Measurements from ENCODE around the gene ARHGAP35. TPM values are rescaled to one million over a fixed set of nuclear protein-coding genes. Genes with fewer than 3 reads are reported as not detected.

ARHGAP35 gene
- total and polyA plus RNA-seq, 2 donors (not counting 3 experiments of a cell fraction or from before 2014, with no cell fraction given) = 25.7 to 51.3 TPM

DNA sequence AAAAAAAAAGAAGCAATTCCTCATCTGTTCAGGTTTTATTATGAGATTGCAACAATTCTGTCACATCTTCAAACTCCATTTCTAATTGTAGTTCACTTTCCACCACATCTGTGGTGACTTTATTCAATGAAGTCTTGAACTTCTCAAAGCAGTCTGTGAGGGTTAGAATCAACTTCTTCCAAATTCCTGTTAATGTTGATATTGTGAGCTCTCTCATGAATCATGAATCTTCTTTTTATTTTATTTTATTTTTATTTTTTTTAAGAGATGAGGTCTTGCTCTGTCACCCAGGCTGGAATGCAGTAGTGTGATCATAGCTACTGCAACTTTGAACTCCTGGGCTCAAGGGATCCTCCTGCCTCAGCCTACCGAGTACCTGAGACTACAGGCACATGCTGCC is 19.6 kb downstream of the ARHGAP35 start:
- no TSS peak for BruUV-seq (replicated peaks)
- dilution Hi-C loops (cut with MboI; ENCODE audit: extremely low pct_ligation_motif_present, low sequenced_read_pairs) (no loop called here), intact Hi-C loops (cut with micrococcal nuclease) (no loop called here)
- Histone ChIP-seq H2AFZ (ENCODE audit: low read depth, low read length) (no peak overlapping the region), H4K20me1 (replicated peaks; ENCODE audit: control insufficient read depth, extremely low read depth, insufficient read depth, low read length) (no peaks in the 10 kb centered on the region), H3K4me2 (ENCODE audit: insufficient read depth, low read length) (no peak overlapping the region), H3K9me3 (replicated peaks; ENCODE audit: control insufficient read depth, insufficient read depth, low read length) (no peaks in the 10 kb centered on the region), H3K36me3 (ENCODE audit: control insufficient read depth in 2 of 2, extremely low read depth in 1 of 2, insufficient read depth in 2 of 2, low read length in 2 of 2) (no peaks in the 10 kb centered on the region), H3K9ac (replicated peaks; ENCODE audit: extremely low read depth, insufficient read depth, low read length) (no peak overlapping the region), H3K4me1 (ENCODE audit: control insufficient read depth, extremely low read depth, insufficient read depth, low read length) (peaks cover 7% of the 10 kb centered on the region), H3K27ac (ENCODE audit: insufficient read depth, low read depth, low read length) (no peak overlapping the region), H3K79me2 (ENCODE audit: control insufficient read depth, insufficient read depth, low read length) (peaks cover 26% of the 10 kb centered on the region), H3K27me3 (ENCODE audit: control insufficient read depth in 2 of 2, insufficient read depth in 2 of 2, low read length in 2 of 2) (no peaks in the 10 kb centered on the region), H3K4me3 (replicated peaks in 1 of 3; ENCODE audit: insufficient read depth in 1 of 3, low read depth in 1 of 3, low read length in 3 of 3) (no peak overlapping the region), H3K9me1 (replicated peaks; ENCODE audit: control insufficient read depth, extremely low read depth, insufficient read depth, low read length) (no peaks in the 10 kb centered on the region)
- FAIRE-seq = no peak
- ChIA-PET CTCF (interaction anchor here (2.4 kb wide), 1 partner anchor 111 kb away, joined by 10 read pairs; no protein-coding TSS in a partner anchor), POLR2A (no interaction called here)
- no peak for DNase-seq (ENCODE audit: low read depth, low spot score)
- TF ChIP-seq EZH2 (IDR thresholded peaks at IDR 0.05; ENCODE audit: borderline replicate concordance, low read depth, low read length, severe bottlenecking) (no peak), MYC (IDR thresholded peaks at IDR 0.05; ENCODE audit: low read depth, low read length) (no peak)

DNA sequence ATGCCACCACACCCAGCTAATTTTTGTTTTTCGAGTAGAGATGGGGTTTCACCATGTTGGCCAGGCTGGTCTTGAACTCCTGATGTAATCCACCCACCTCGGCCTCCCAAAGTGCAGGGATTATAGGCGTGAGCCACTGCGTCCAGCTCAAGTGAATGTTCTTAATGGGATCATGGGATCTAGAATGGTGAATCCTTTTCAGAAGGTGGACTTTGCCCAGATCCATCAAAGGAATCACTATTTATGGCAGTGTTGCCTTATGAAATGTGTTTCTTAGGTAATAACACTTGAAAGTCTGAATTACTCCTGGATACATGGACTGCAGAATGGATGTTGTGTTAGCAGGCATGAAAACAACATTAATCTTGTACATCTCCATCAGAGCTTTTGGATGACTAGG is 20.3 kb downstream of the ARHGAP35 start:
- BruUV-seq (replicated peaks) = no TSS peak
- POLR2A ChIA-PET = no interaction called here

More for the DNA sequence above, 20.3 kb downstream of the ARHGAP35 start:
- Histone ChIP-seq H3K27ac (ENCODE audit: insufficient read depth, low read depth, low read length) (no peak overlapping the region), H3K36me3 (ENCODE audit: control insufficient read depth in 2 of 2, extremely low read depth in 1 of 2, insufficient read depth in 2 of 2, low read length in 2 of 2) (no peaks in the 10 kb centered on the region), H4K20me1 (replicated peaks; ENCODE audit: control insufficient read depth, extremely low read depth, insufficient read depth, low read length) (no peaks in the 10 kb centered on the region), H3K4me2 (ENCODE audit: insufficient read depth, low read length) (no peak overlapping the region), H3K9me1 (replicated peaks; ENCODE audit: control insufficient read depth, extremely low read depth, insufficient read depth, low read length) (no peaks in the 10 kb centered on the region), H3K27me3 (ENCODE audit: control insufficient read depth in 2 of 2, insufficient read depth in 2 of 2, low read length in 2 of 2) (no peaks in the 10 kb centered on the region), H3K9me3 (replicated peaks; ENCODE audit: control insufficient read depth, insufficient read depth, low read length) (no peaks in the 10 kb centered on the region), H2AFZ (ENCODE audit: low read depth, low read length) (no peak overlapping the region), H3K4me1 (ENCODE audit: control insufficient read depth, extremely low read depth, insufficient read depth, low read length) (peaks cover 7% of the 10 kb centered on the region), H3K9ac (replicated peaks; ENCODE audit: extremely low read depth, insufficient read depth, low read length) (no peak overlapping the region), H3K4me3 (replicated peaks in 1 of 3; ENCODE audit: insufficient read depth in 1 of 3, low read depth in 1 of 3, low read length in 3 of 3) (no peak overlapping the region), H3K79me2 (ENCODE audit: control insufficient read depth, insufficient read depth, low read length) (peaks cover 23% of the 10 kb centered on the region)
- intact Hi-C loops (cut with micrococcal nuclease) (no loop called here), dilution Hi-C loops (cut with MboI; ENCODE audit: extremely low pct_ligation_motif_present, low sequenced_read_pairs) (no loop called here)
- TF ChIP-seq POLR2A (IDR thresholded peaks at IDR 0.05; ENCODE audit: low read depth, low read length) = no peak
- TF ChIP-seq JUN (IDR thresholded peaks at IDR 0.05; ENCODE audit: borderline replicate concordance, insufficient read depth, insufficient read length, low read depth) = no peak
- no peak for TF ChIP-seq MYC (IDR thresholded peaks at IDR 0.05; ENCODE audit: low read depth, low read length)
- TF ChIP-seq GATA2 (IDR thresholded peaks at IDR 0.05; ENCODE audit: insufficient read depth, insufficient read length, low read depth, low read length) = no peak
- TF ChIP-seq, protein P1, sequence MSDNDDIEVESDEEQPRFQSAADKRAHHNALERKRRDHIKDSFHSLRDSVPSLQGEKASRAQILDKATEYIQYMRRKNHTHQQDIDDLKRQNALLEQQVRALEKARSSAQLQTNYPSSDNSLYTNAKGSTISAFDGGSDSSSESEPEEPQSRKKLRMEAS (IDR thresholded peaks at IDR 0.05; ENCODE audit: insufficient read depth, insufficient read length) = no peak
- TF ChIP-seq, protein P2, sequence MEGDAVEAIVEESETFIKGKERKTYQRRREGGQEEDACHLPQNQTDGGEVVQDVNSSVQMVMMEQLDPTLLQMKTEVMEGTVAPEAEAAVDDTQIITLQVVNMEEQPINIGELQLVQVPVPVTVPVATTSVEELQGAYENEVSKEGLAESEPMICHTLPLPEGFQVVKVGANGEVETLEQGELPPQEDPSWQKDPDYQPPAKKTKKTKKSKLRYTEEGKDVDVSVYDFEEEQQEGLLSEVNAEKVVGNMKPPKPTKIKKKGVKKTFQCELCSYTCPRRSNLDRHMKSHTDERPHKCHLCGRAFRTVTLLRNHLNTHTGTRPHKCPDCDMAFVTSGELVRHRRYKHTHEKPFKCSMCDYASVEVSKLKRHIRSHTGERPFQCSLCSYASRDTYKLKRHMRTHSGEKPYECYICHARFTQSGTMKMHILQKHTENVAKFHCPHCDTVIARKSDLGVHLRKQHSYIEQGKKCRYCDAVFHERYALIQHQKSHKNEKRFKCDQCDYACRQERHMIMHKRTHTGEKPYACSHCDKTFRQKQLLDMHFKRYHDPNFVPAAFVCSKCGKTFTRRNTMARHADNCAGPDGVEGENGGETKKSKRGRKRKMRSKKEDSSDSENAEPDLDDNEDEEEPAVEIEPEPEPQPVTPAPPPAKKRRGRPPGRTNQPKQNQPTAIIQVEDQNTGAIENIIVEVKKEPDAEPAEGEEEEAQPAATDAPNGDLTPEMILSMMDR (IDR thresholded peaks at IDR 0.05; ENCODE audit: extremely low read depth in 1 of 2, insufficient read depth in 1 of 2, low read depth in 1 of 2, low read length in 2 of 2) = no peak
- no peak for TF ChIP-seq POLR2AphosphoS5 (IDR thresholded peaks at IDR 0.05; ENCODE audit: insufficient read depth, low read depth, low read length)
- no peak for TF ChIP-seq EZH2 (IDR thresholded peaks at IDR 0.05; ENCODE audit: borderline replicate concordance, low read depth, low read length, severe bottlenecking)
- no peak for TF ChIP-seq FOS (IDR thresholded peaks at IDR 0.05; ENCODE audit: borderline replicate concordance, insufficient read depth, low read length)
- DNase-seq (ENCODE audit: low read depth, low spot score) (no peak), FAIRE-seq (no peak)
- CTCF ChIA-PET = interaction anchor here (0.8 to 2.4 kb wide), 3 partner anchors 9 to 110 kb away, joined by 3 to 10 read pairs (median 4); no protein-coding TSS in a partner anchor
